Skeletal muscle satellite cell (primary cell): ENCODE data around the gene SEM1.
"Not testable (repeated sequence)": the region's sequence is repeated elsewhere in the genome, so short reads cannot be mapped to it uniquely, and the experiment has no call there.

Experiments used
- H3K27me3 ChIP-seq: 2 replicates; pipeline ENCODE4 v1.7.0; 2013; ENCODE audit warnings: low read length; ENCODE audit not compliant: control insufficient read depth, insufficient read depth
- H3K36me3 ChIP-seq: 2 replicates; pipeline ENCODE4 v1.7.0; 2013; ENCODE audit warnings: mild to moderate bottlenecking, control low read depth, low read length; ENCODE audit not compliant: insufficient read depth
- H3K4me1 ChIP-seq: 2 replicates; pipeline ENCODE4 v1.7.0; 2013; ENCODE audit warnings: low read length; ENCODE audit not compliant: control insufficient read depth, insufficient read depth
- H3K4me2 ChIP-seq: 2 replicates; pipeline ENCODE4 v1.7.0; 2013; ENCODE audit warnings: mild to moderate bottlenecking, low read length
- H3K4me3 ChIP-seq: 2 replicates; pipeline ENCODE4 v1.7.0; 2013; ENCODE audit warnings: low read length
- H3K9ac ChIP-seq: 2 replicates; pipeline ENCODE4 v1.7.0; 2013; ENCODE audit warnings: mild to moderate bottlenecking, low read depth, low read length, moderate library complexity
- H3K9me3 ChIP-seq: replicated peaks from 2 replicates; pipeline ENCODE4 v1.7.0; 2013; ENCODE audit warnings: mild to moderate bottlenecking, control low read depth, low read length

Gene SEM1

GRCh38 chr7:96676919-96677318 is 32.7 kb downstream of the SEM1 start:
- no peaks in the 10 kb centered on the region for H3K9me3 ChIP-seq
- no peak overlapping the region for H3K4me2 ChIP-seq
- H3K9ac ChIP-seq, result no peak overlapping the region
- no peaks in the 10 kb centered on the region for H3K36me3 ChIP-seq
- no peak overlapping the region for H3K4me3 ChIP-seq
- no peaks in the 10 kb centered on the region for H3K27me3 ChIP-seq
- H3K4me1 ChIP-seq, result no peaks in the 10 kb centered on the region

- no peaks in the 10 kb centered on the region for H3K27me3 ChIP-seq
- H3K4me1 ChIP-seq, result no peaks in the 10 kb centered on the region
- no peaks in the 10 kb centered on the region for H3K9me3 ChIP-seq
- no peak overlapping the region for H3K4me3 ChIP-seq
- no peak overlapping the region for H3K9ac ChIP-seq
- no peak overlapping the region for H3K4me2 ChIP-seq
- H3K36me3 ChIP-seq, result no peaks in the 10 kb centered on the region
Observed at GRCh38 chr7:96675548-96675947, 34.1 kb downstream of the SEM1 start.

GRCh38 chr7:96674565-96674964 is 35.1 kb downstream of the SEM1 start:
- no peaks in the 10 kb centered on the region for H3K36me3 ChIP-seq
- no peaks in the 10 kb centered on the region for H3K27me3 ChIP-seq
- H3K9me3 ChIP-seq, result no peaks in the 10 kb centered on the region
- H3K9ac ChIP-seq, result no peak overlapping the region
- no peaks in the 10 kb centered on the region for H3K4me1 ChIP-seq
- H3K4me2 ChIP-seq, result no peak overlapping the region
- H3K4me3 ChIP-seq, result no peak overlapping the region

GRCh38 chr7:96671854-96672253 is 37.8 kb downstream of the SEM1 start:
- no peak overlapping the region for H3K4me2 ChIP-seq

GRCh38 chr7:96670338-96671289 is 39.0 kb downstream of the SEM1 start:
- Histone ChIP-seq H3K36me3 (peaks cover 3% of the 10 kb centered on the region), H3K27me3 (no peaks in the 10 kb centered on the region), H3K9me3 (no peaks in the 10 kb centered on the region), H3K9ac (no peak overlapping the region), H3K4me2 (no peak overlapping the region), H3K4me1 (no peaks in the 10 kb centered on the region), H3K4me3 (no peak overlapping the region)

More at GRCh38 chr7:96671854-96672253, 37.8 kb downstream of the SEM1 start:
- H3K36me3 ChIP-seq, result no peaks in the 10 kb centered on the region
- no peaks in the 10 kb centered on the region for H3K27me3 ChIP-seq
- no peak overlapping the region for H3K4me3 ChIP-seq
- no peaks in the 10 kb centered on the region for H3K9me3 ChIP-seq
- H3K9ac ChIP-seq, result no peak overlapping the region
- no peaks in the 10 kb centered on the region for H3K4me1 ChIP-seq

GRCh38 chr7:96669812-96670211 is 39.8 kb downstream of the SEM1 start:
- no peaks in the 10 kb centered on the region for H3K4me1 ChIP-seq
- H3K27me3 ChIP-seq, result no peaks in the 10 kb centered on the region
- H3K9me3 ChIP-seq, result no peaks in the 10 kb centered on the region
- peaks cover 4% of the 10 kb centered on the region for H3K36me3 ChIP-seq
- H3K4me3 ChIP-seq, result no peak overlapping the region
- no peak overlapping the region for H3K9ac ChIP-seq
- no peak overlapping the region for H3K4me2 ChIP-seq

- no peak overlapping the region for H3K9ac ChIP-seq
- no peak overlapping the region for H3K4me3 ChIP-seq
- H3K27me3 ChIP-seq, result no peaks in the 10 kb centered on the region
- H3K36me3 ChIP-seq, result peaks cover 4% of the 10 kb centered on the region
- H3K4me2 ChIP-seq, result no peak overlapping the region
- no peaks in the 10 kb centered on the region for H3K4me1 ChIP-seq
- no peaks in the 10 kb centered on the region for H3K9me3 ChIP-seq
Observed at GRCh38 chr7:96667026-96667425, 42.6 kb downstream of the SEM1 start.

- H3K36me3 ChIP-seq, result peaks cover 4% of the 10 kb centered on the region
- H3K4me2 ChIP-seq, result no peak overlapping the region
- H3K9ac ChIP-seq, result no peak overlapping the region
- no peak overlapping the region for H3K4me3 ChIP-seq
- H3K9me3 ChIP-seq, result no peaks in the 10 kb centered on the region
- H3K4me1 ChIP-seq, result no peaks in the 10 kb centered on the region
- H3K27me3 ChIP-seq, result no peaks in the 10 kb centered on the region
Observed at GRCh38 chr7:96665689-96666088, 44.0 kb downstream of the SEM1 start.

- Histone ChIP-seq H3K4me2 (no peak overlapping the region), H3K9me3 (no peaks in the 10 kb centered on the region), H3K36me3 (peaks cover 4% of the 10 kb centered on the region), H3K27me3 (no peaks in the 10 kb centered on the region), H3K4me1 (no peaks in the 10 kb centered on the region), H3K9ac (no peak overlapping the region), H3K4me3 (no peak overlapping the region)
Observed at GRCh38 chr7:96664793-96665192, 44.9 kb downstream of the SEM1 start.

GRCh38 chr7:96663871-96664445 is 45.7 kb downstream of the SEM1 start:
- Histone ChIP-seq H3K4me3 (no peak overlapping the region), H3K36me3 (peaks cover 4% of the 10 kb centered on the region), H3K4me2 (no peak overlapping the region), H3K27me3 (no peaks in the 10 kb centered on the region), H3K4me1 (no peaks in the 10 kb centered on the region), H3K9ac (no peak overlapping the region), H3K9me3 (no peaks in the 10 kb centered on the region)

- Histone ChIP-seq H3K36me3 (peaks cover 4% of the 10 kb centered on the region), H3K9ac (no peak overlapping the region), H3K4me1 (no peaks in the 10 kb centered on the region), H3K9me3 (no peaks in the 10 kb centered on the region), H3K27me3 (no peaks in the 10 kb centered on the region), H3K4me2 (no peak overlapping the region), H3K4me3 (no peak overlapping the region)
Observed at GRCh38 chr7:96663457-96663856, 46.2 kb downstream of the SEM1 start.

- H3K36me3 ChIP-seq, H3K4me3 ChIP-seq, H3K4me1 ChIP-seq, H3K27me3 ChIP-seq, H3K9ac ChIP-seq, H3K9me3 ChIP-seq, H3K4me2 ChIP-seq: not testable (repeated sequence)
Observed at GRCh38 chr7:96662151-96662550, 47.5 kb downstream of the SEM1 start.
